Ovary (tissue), 9 donors: Measurements from ENCODE around the gene VGLL1. TPM values are rescaled to one million over a fixed set of nuclear protein-coding genes. Genes with fewer than 3 reads are reported as not detected.

ENCODE experiments used
- DNase-seq, 5 donors: peaks; one replicate each; pipeline ENCODE4 v3.0.0-alpha.2; 2019 to 2020
- H3K27ac ChIP-seq, 2 donors: fragments of 200-600 bp; one replicate each; pipeline versions ENCODE4 v1.5.1 to v1.8.0; 2019 to 2022
- H3K27me3 ChIP-seq: fragments of 200-600 bp; one replicate; pipeline ENCODE4 v1.8.0; 2022
- H3K36me3 ChIP-seq: fragments of 200-600 bp; sonication (generic); one replicate; pipeline ENCODE4 v1.5.1; 2019
- H3K4me1 ChIP-seq: one replicate; pipeline ENCODE4 v1.8.1; 2013; ENCODE audit warnings: mild to moderate bottlenecking, moderate library complexity; ENCODE audit not compliant: insufficient read depth
- H3K4me3 ChIP-seq: fragments of 200-600 bp; sonication (generic); one replicate; pipeline ENCODE4 v1.5.1; 2017
- H3K9me3 ChIP-seq, 2 donors: fragments of 200-600 bp in 1 of 2; sonication (generic) in 1 of 2; one replicate each; pipeline versions ENCODE4 v1.5.1 to v1.8.1; 2013 to 2019; ENCODE audit warnings: mild to moderate bottlenecking in 1 of 2, moderate library complexity in 1 of 2
- CTCF ChIP-seq, 3 donors: fragments of 450-650 bp in 2 of 3; fragments of 200-600 bp in 1 of 3; IDR thresholded peaks; one replicate each; pipeline versions ENCODE4 v1.5.1 to v1.8.0; 2016 to 2022; ENCODE audit warnings: antibody characterized with exemption in 3 of 3, mild to moderate bottlenecking in 1 of 3
- EP300 ChIP-seq: sonication (generic); formaldehyde crosslinking; IDR thresholded peaks from one replicate; pipeline ENCODE4 v1.6.1; 2017; ENCODE audit warnings: antibody characterized with exemption
- POLR2A ChIP-seq: fragments of 450-650 bp; IDR thresholded peaks from one replicate; pipeline ENCODE4 v1.6.1; 2017; ENCODE audit warnings: antibody characterized with exemption, mild to moderate bottlenecking, moderate library complexity
- WGBS, 3 donors: extraction: QIAGEN DNeasy Blood & Tissue Kit in 1 of 3; methylation state at CpG; one replicate each; pipeline versions ENCODE4 v1.1.5 to v1.1.7; 2013 to 2017; 5-methylcytosine and 5-hydroxymethylcytosine counted together
- intact Hi-C, 4 donors: fragments of 100-400 bp; cut with DNase I; formaldehyde crosslinking; loops; one replicate each; pipeline versions ENCODE4 v1.11.0 to v1.15.1; 2022 to 2023
- polyA plus RNA-seq, 2 donors: library from polyadenylated mRNA; stranded (reverse); fragments of 200-250 nt in 1 of 2; fragments of 350-450 nt in 1 of 2; fragmentation: Illumina TruSeq in 1 of 2; extraction: RNeasy Lipid Tissue Mini Kit (QIAGEN cat#74804) in 1 of 2; gene quantifications; one replicate each; pipeline ENCODE4 v1.2.3, GENCODE V29; 2013 to 2014
- total RNA-seq, 7 donors: library from RNA; depleted of rRNA in 2 of 7; stranded (reverse); fragments of >200 nt in 2 of 7; fragmentation: NEBNext Ultra II Directional in 3 of 7; extraction: Animal tissue kit (Norgen Biotek cat#: 25700) in 3 of 7; gene quantifications; one replicate each; pipeline versions ENCODE4 v1.1.0 to v1.2.4, GENCODE V29; 2016 to 2023
- donor health status: DM: no; HTN: no; CAD: no; lungs with moderate emphysema.
- donor health status: DM: no; HTN: no; CAD: no.
- donor health status: Bipolar disorder and iron deficiency.
- donor health status: DM: yes; HTN: yes; CAD: no.
- donor health status: DM: no; HTN: no; CAD: no.
- donor health status: DM: yes; HTN: yes; CAD: no.

Gene VGLL1
- total and polyA plus RNA-seq, 9 donors = 0.36 to 1.6 (median 0.92) TPM; not detected in 6

- intact Hi-C loops = no loop called here
- no peak overlapping the region for H3K27ac ChIP-seq
- H3K9me3 ChIP-seq = no peaks in the 10 kb centered on the region
- 71 to 78% (median 74%) methylated on average over 5 of the region's 5 CpGs for WGBS, 3 donors
- H3K27me3 ChIP-seq = no peaks in the 10 kb centered on the region
- no peak for TF ChIP-seq POLR2A
- no peak for TF ChIP-seq CTCF (IDR thresholded peaks at IDR 0.05)
- TF ChIP-seq EP300 = no peak
- H3K4me3 ChIP-seq = no peak overlapping the region
- H3K36me3 ChIP-seq = no peaks in the 10 kb centered on the region
- no peak for DNase-seq
- H3K4me1 ChIP-seq = no peaks in the 10 kb centered on the region
Observed at GRCh38 chrX:136540226-136540625, 8.2 kb downstream of the VGLL1 start.

- intact Hi-C loops = no loop called here
- Histone ChIP-seq H3K4me3 (no peak overlapping the region), H3K4me1 (no peaks in the 10 kb centered on the region), H3K27me3 (no peaks in the 10 kb centered on the region), H3K9me3 (no peaks in the 10 kb centered on the region), H3K27ac (no peak overlapping the region), H3K36me3 (no peaks in the 10 kb centered on the region)
- DNase-seq = no peak
- TF ChIP-seq CTCF (IDR thresholded peaks at IDR 0.05) (no peak), EP300 (no peak), POLR2A (no peak)
- 63 to 79% (median 71%) methylated on average over 3 of the region's 3 CpGs for WGBS, 3 donors
Observed at GRCh38 chrX:136541294-136541693, 9.3 kb downstream of the VGLL1 start.

GRCh38 chrX:136542281-136542680 is 10.3 kb downstream of the VGLL1 start:
- Histone ChIP-seq H3K27me3 (no peaks in the 10 kb centered on the region), H3K9me3 (no peaks in the 10 kb centered on the region), H3K4me1 (no peaks in the 10 kb centered on the region), H3K4me3 (no peak overlapping the region), H3K27ac (no peak overlapping the region), H3K36me3 (no peaks in the 10 kb centered on the region)
- 58 to 63% (median 60%) methylated on average over 7 of the region's 7 CpGs for WGBS, 3 donors
- DNase-seq = no peak
- no peak for TF ChIP-seq EP300
- TF ChIP-seq CTCF (IDR thresholded peaks at IDR 0.05) = no peak
- TF ChIP-seq POLR2A = no peak
- intact Hi-C loops = no loop called here

- intact Hi-C loops = no loop called here
- 76 to 83% (median 79%) methylated on average over 3 of the region's 3 CpGs for WGBS, 3 donors
- H3K4me3 ChIP-seq = no peak overlapping the region
- no peak for DNase-seq
- no peak overlapping the region for H3K27ac ChIP-seq
- no peaks in the 10 kb centered on the region for H3K27me3 ChIP-seq
- no peaks in the 10 kb centered on the region for H3K9me3 ChIP-seq
- no peaks in the 10 kb centered on the region for H3K36me3 ChIP-seq
- no peaks in the 10 kb centered on the region for H3K4me1 ChIP-seq
- TF ChIP-seq POLR2A = no peak
- no peak for TF ChIP-seq CTCF (IDR thresholded peaks at IDR 0.05)
- no peak for TF ChIP-seq EP300
Observed at GRCh38 chrX:136546371-136546781, 14.4 kb downstream of the VGLL1 start.

GRCh38 chrX:136549226-136549625 is 17.2 kb downstream of the VGLL1 start:
- H3K27me3 ChIP-seq = no peaks in the 10 kb centered on the region
- no peaks in the 10 kb centered on the region for H3K36me3 ChIP-seq
- WGBS, 3 donors = 73 to 82% (median 77%) methylated on average over 5 of the region's 5 CpGs
- no peaks in the 10 kb centered on the region for H3K9me3 ChIP-seq
- H3K4me1 ChIP-seq = no peaks in the 10 kb centered on the region
- H3K4me3 ChIP-seq = no peak overlapping the region
- H3K27ac ChIP-seq = no peak overlapping the region
- intact Hi-C loops = no loop called here
- no peak for TF ChIP-seq CTCF (IDR thresholded peaks at IDR 0.05)
- no peak for TF ChIP-seq EP300
- TF ChIP-seq POLR2A = no peak
- DNase-seq = no peak
